Large intestine (tissue), 3 donors: Measurements from ENCODE around the gene SFXN4. TPM values are rescaled to one million over a fixed set of nuclear protein-coding genes. Genes with fewer than 3 reads are reported as not detected.
A peak's percentile ranks its signal among the peaks of the same experiment; 100 is the strongest.
"Not testable (repeated sequence)": the region's sequence is repeated elsewhere in the genome, so short reads cannot be mapped to it uniquely, and the experiment has no call there.

Experiments
- DNase-seq, 2 donors: peaks; one replicate each; pipeline versions ENCODE4 v3.0.0 to v3.0.0-alpha.2; 2013
- H3K27ac ChIP-seq: one replicate; pipeline ENCODE4 v1.5.1; 2013; ENCODE audit warnings: low read length
- H3K27me3 ChIP-seq: 2 replicates; pipeline ENCODE4 v1.6.1; 2013; ENCODE audit warnings: low read length; ENCODE audit not compliant: control insufficient read depth, insufficient read depth
- H3K36me3 ChIP-seq: 2 replicates; pipeline ENCODE4 v1.6.1; 2013; ENCODE audit warnings: low read length; ENCODE audit not compliant: control insufficient read depth, insufficient read depth
- H3K4me1 ChIP-seq: one replicate; pipeline ENCODE4 v1.6.1; 2013; ENCODE audit warnings: low read length; ENCODE audit not compliant: control insufficient read depth, insufficient read depth
- H3K4me3 ChIP-seq: one replicate; pipeline ENCODE4 v1.5.1; 2013; ENCODE audit warnings: low read length
- H3K9me3 ChIP-seq: one replicate; pipeline ENCODE4 v1.6.1; 2013; ENCODE audit warnings: mild to moderate bottlenecking, low read depth, low read length, moderate library complexity; ENCODE audit not compliant: control insufficient read depth
- WGBS: methylation state at CpG from one replicate; pipeline ENCODE4 v1.1.5; 2013; ENCODE audit warnings: low lambda C conversion rate; ENCODE audit not compliant: insufficient coverage; 5-methylcytosine and 5-hydroxymethylcytosine counted together
- polyA plus RNA-seq: library from polyadenylated mRNA; unstranded; fragments of 120-200 nt; gene quantifications from one replicate; pipeline ENCODE4 v1.2.1, GENCODE V29; 2013

The SFXN4 gene
- polyA plus RNA-seq, 1 donor: 39.1 TPM

GRCh38 chr10:119190954-119191785 lies 25.7 kb upstream of the SFXN4 start:
- H3K4me3 ChIP-seq: no peak overlapping the region
- H3K9me3 ChIP-seq: no peaks in the 10 kb centered on the region

GRCh38 chr10:119190353-119190752 lies 24.8 kb upstream of the SFXN4 start:
- DNase-seq: no peak
- no peaks in the 10 kb centered on the region for H3K27me3 ChIP-seq
- no peak overlapping the region for H3K4me3 ChIP-seq
- no CpG with 5 or more reads among the region's 4 CpGs for WGBS
- no peaks in the 10 kb centered on the region for H3K9me3 ChIP-seq
- H3K27ac ChIP-seq: no peak overlapping the region
- H3K36me3 ChIP-seq: no peaks in the 10 kb centered on the region
- H3K4me1 ChIP-seq: no peaks in the 10 kb centered on the region

More at GRCh38 chr10:119190954-119191785, 25.7 kb upstream of the SFXN4 start:
- H3K27ac ChIP-seq: no peak overlapping the region
- no peak for DNase-seq
- 60% methylated on average over 3 of the region's 5 CpGs for WGBS
- no peaks in the 10 kb centered on the region for H3K36me3 ChIP-seq
- H3K4me1 ChIP-seq: no peaks in the 10 kb centered on the region
- no peaks in the 10 kb centered on the region for H3K27me3 ChIP-seq

- H3K27ac ChIP-seq: no peak overlapping the region
- no peaks in the 10 kb centered on the region for H3K4me1 ChIP-seq
- H3K4me3 ChIP-seq: no peak overlapping the region
- no CpG with 5 or more reads among the region's 3 CpGs for WGBS
- DNase-seq: no peak
- H3K9me3 ChIP-seq: no peaks in the 10 kb centered on the region
- H3K27me3 ChIP-seq: no peaks in the 10 kb centered on the region
- H3K36me3 ChIP-seq: no peaks in the 10 kb centered on the region
Observed at GRCh38 chr10:119189811-119190282, 24.3 kb upstream of the SFXN4 start.

- H3K27me3 ChIP-seq: no peaks in the 10 kb centered on the region
- H3K4me1 ChIP-seq: no peaks in the 10 kb centered on the region
- no peaks in the 10 kb centered on the region for H3K36me3 ChIP-seq
- WGBS: no CpG with 5 or more reads among the region's 9 CpGs
- H3K9me3 ChIP-seq: no peaks in the 10 kb centered on the region
- peak in 1 of 2 donors; percentile 55 for DNase-seq
- H3K4me3 ChIP-seq: no peak overlapping the region
- H3K27ac ChIP-seq: no peak overlapping the region
Observed at GRCh38 chr10:119183664-119184412, 18.3 kb upstream of the SFXN4 start.

GRCh38 chr10:119180850-119181400 lies 15.4 kb upstream of the SFXN4 start:
- WGBS: no CpG with 5 or more reads among the region's 7 CpGs
- not testable (repeated sequence) for H3K36me3 ChIP-seq, H3K4me3 ChIP-seq, H3K27ac ChIP-seq, H3K9me3 ChIP-seq, DNase-seq, H3K27me3 ChIP-seq, H3K4me1 ChIP-seq

- H3K4me3 ChIP-seq: peak within 1 kb of the TSS; percentile 85
- H3K36me3 ChIP-seq: peaks cover 17% of the 10 kb centered on the region
- DNase-seq: peak; percentile 87 to 93
- no CpG with 5 or more reads among the region's 45 CpGs for whole genome bisulfite sequencing
- H3K27ac ChIP-seq: peak within 1 kb of the TSS; percentile 85
- H3K9me3 ChIP-seq: no peaks in the 10 kb centered on the region
- peaks cover 2% of the 10 kb centered on the region for H3K4me1 ChIP-seq
- no peaks in the 10 kb centered on the region for H3K27me3 ChIP-seq
Observed at GRCh38 chr10:119178372-119179119, 13.0 kb upstream of the SFXN4 start, which contains the start of gene PRDX3. TSS of gene PRDX3 (minus strand) at chr10:119178812. CDS start at chr10:119178790, 22 bp downstream.

- Histone ChIP-seq H3K27me3 (no peaks in the 10 kb centered on the region), H3K27ac (peak overlapping the region; percentile 85), H3K4me1 (peaks cover 2% of the 10 kb centered on the region), H3K36me3 (peaks cover 22% of the 10 kb centered on the region), H3K9me3 (no peaks in the 10 kb centered on the region), H3K4me3 (peak overlapping the region; percentile 85)
- WGBS: no CpG with 5 or more reads among the region's 21 CpGs
- peak in 1 of 2 donors; percentile 13 for DNase-seq
Observed at GRCh38 chr10:119177708-119178371, 12.3 kb upstream of the SFXN4 start.

GRCh38 chr10:119176166-119176565 lies 10.7 kb upstream of the SFXN4 start:
- Histone ChIP-seq H3K36me3 (peaks cover 38% of the 10 kb centered on the region), H3K9me3 (no peaks in the 10 kb centered on the region), H3K27ac (no peak overlapping the region), H3K4me3 (no peak overlapping the region), H3K4me1 (peaks cover 2% of the 10 kb centered on the region), H3K27me3 (no peaks in the 10 kb centered on the region)
- DNase-seq: no peak
- WGBS: 100% methylated on average over 2 of the region's 6 CpGs

- no peak overlapping the region for H3K27ac ChIP-seq
- H3K4me3 ChIP-seq: no peak overlapping the region
- DNase-seq: no peak
- H3K27me3 ChIP-seq: no peaks in the 10 kb centered on the region
- H3K9me3 ChIP-seq: no peaks in the 10 kb centered on the region
- peaks cover 53% of the 10 kb centered on the region for H3K36me3 ChIP-seq
- whole genome bisulfite sequencing: no CpG with 5 or more reads among the region's 2 CpGs
- peaks cover 2% of the 10 kb centered on the region for H3K4me1 ChIP-seq
Observed at GRCh38 chr10:119174109-119174508, 8.6 kb upstream of the SFXN4 start.
